22Rv1 (cell line): ENCODE measurements around the gene GRIK1.

Experiments used
- H3K27ac ChIP-seq: fragments of 450-650 bp; 2 replicates; pipeline ENCODE4 v1.5.1; 2017
- ZFX ChIP-seq: fragments of 450-650 bp; IDR thresholded peaks from 2 replicates; pipeline ENCODE4 v1.6.1; 2017; ENCODE audit warnings: antibody characterized with exemption, borderline replicate concordance
- TF ChIP-seq, protein P1 (sequence below): fragments of 450-650 bp; IDR thresholded peaks from 2 replicates; pipeline ENCODE4 v1.5.1; 2017; ENCODE audit warnings: mild to moderate bottlenecking

The GRIK1 gene

DNA sequence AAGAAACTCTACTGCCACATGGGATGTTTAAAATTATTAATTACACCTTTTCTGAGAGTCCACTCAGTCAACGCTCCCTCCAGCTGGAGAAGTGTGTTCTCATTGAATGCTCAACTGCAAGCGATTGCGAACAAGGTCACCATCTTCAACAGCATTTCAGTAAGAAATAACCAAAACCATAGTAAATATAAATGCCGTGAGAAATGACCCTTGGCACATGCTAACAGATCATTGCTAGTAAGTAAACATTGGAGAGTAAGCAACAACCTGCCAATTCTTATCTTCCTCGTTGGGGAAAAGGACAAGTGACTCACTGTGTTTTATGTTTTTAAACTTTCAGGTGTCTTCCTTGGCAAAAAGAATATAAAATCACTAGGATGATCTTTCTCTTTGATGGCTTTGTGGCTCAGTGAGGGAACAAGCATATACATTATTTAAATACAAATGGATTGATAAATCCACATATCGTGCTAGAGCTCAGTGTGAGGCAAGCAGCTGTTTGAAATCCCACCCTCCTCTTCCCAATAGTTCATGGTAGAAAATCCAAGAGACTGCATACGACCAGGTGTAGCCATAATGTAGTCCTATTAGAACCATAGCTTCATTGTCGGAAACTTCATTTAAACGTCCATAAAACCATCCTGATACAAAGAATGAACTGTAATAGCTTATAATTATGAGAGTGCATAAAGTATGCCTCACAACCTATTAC, 214.6 kb downstream of the GRIK1 start:
- H3K27ac ChIP-seq: no peak overlapping the region
- no peak for TF ChIP-seq ZFX
- TF ChIP-seq, protein P1, sequence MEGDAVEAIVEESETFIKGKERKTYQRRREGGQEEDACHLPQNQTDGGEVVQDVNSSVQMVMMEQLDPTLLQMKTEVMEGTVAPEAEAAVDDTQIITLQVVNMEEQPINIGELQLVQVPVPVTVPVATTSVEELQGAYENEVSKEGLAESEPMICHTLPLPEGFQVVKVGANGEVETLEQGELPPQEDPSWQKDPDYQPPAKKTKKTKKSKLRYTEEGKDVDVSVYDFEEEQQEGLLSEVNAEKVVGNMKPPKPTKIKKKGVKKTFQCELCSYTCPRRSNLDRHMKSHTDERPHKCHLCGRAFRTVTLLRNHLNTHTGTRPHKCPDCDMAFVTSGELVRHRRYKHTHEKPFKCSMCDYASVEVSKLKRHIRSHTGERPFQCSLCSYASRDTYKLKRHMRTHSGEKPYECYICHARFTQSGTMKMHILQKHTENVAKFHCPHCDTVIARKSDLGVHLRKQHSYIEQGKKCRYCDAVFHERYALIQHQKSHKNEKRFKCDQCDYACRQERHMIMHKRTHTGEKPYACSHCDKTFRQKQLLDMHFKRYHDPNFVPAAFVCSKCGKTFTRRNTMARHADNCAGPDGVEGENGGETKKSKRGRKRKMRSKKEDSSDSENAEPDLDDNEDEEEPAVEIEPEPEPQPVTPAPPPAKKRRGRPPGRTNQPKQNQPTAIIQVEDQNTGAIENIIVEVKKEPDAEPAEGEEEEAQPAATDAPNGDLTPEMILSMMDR: no peak

DNA sequence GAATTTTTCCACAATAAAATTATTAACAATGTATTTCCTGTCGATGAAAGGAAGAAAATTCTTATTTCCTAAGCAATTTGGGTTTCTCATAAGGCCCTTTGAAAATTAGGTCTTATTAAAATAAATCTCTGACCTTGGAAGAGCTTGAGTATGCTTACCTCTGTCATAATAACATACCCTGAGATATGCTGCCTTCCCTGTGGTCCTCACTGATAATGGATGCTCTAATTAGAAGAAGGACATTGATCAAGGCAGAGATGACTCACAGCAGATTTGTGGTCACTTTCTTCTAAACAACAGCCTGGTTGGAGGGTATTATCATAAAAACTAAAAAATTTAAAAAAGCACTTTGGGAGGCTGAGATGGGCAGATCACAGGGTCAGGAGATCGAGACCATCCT, 217.8 kb downstream of the GRIK1 start:
- no peak overlapping the region for H3K27ac ChIP-seq
- TF ChIP-seq ZFX: no peak
- TF ChIP-seq, protein P1: no peak

DNA sequence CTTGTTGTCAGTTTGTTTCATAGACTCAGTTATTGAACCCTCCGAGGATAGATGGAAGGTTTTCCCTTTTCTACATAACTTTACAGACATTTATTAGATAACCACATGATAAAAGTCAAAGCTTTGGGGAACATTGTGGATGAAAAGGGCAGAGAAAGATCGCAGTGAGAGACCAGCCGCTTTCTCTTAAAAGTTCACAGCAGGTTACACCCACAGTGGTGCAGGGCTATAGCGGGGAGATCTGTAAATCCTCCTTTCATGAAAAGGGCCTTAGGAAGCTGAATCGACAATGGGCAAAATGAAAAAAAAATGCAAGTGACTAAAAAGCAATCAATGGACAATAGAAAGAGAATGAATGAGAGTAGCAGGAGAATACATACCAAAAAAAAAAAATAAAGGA, 218.6 kb downstream of the GRIK1 start:
- TF ChIP-seq, protein P1: no peak
- no peak for TF ChIP-seq ZFX
- H3K27ac ChIP-seq: no peak overlapping the region

DNA sequence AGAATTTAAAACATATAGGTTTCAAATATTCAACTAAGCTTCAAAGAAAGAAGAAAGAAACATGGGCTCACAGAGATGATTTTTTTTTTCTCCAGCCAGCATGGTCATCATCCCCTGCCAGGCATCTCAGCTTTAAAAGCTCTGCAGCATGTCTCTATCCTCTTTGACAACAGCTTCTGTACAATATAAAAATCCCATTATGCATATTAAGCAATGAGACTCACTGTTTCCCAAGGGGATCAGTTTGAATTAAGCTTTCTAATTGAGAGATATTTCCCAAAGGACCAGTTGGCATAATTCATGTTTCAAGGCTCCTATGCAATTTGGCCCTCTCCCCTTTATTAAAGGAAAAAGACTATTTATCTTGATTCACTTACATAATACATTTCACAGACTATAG, 220.3 kb downstream of the GRIK1 start:
- TF ChIP-seq ZFX: no peak
- TF ChIP-seq, protein P1: no peak
- H3K27ac ChIP-seq: no peak overlapping the region

DNA sequence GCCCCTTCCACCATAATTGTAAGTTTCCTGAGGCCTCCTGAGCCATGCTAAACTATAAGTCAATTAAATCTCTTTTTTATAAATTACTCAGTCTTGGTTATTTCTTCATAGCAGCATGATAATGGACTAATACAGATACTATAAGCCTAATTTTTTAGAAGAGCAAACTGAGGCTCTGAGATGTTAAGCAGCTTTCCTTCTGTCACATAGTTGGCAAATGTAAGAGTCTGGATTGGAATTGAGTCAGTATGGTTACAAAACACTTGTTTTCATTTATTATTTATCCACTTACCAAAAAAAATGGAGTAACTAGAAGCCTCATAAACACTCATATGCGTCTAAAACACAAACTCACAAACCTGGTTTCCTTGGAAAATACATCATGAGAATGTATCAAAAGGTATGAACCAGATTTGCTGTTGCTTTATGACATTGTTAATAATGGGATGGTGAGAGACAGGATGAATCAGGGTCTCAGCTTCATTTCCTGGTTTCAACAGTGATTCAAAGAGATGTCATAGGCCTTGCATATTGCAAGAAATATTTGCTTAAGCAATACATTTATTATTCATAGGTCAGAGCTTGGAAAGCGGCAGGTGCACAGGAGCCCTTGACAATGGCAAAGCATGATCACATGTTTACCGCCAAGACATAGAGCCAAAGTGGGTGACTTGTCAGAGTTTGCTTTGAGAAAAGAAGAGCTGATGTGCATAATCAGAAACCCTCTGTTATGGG, 221.5 kb downstream of the GRIK1 start:
- TF ChIP-seq, protein P1: no peak
- no peak for TF ChIP-seq ZFX
- H3K27ac ChIP-seq: no peak overlapping the region

DNA sequence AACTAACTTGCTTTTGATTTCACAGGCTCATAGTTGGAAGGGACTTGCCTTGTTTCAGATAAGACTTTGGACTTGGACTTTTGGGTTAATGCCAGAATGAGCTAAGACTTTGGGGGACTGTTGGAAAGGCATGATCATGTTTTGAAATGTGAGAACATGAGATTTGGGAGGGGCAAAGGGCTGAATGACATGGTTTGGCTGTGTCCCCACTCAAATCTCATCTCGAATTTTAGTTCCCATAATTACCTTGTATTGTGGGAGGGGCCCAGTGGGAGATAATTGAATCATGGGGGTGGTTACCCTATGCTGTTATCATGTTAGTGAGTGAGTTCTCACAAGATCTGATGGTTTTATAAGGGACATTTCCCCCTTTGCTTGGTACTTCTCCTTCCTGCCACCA, 222.1 kb downstream of the GRIK1 start:
- no peak overlapping the region for H3K27ac ChIP-seq
- TF ChIP-seq, protein P1: no peak
- TF ChIP-seq ZFX: no peak

DNA sequence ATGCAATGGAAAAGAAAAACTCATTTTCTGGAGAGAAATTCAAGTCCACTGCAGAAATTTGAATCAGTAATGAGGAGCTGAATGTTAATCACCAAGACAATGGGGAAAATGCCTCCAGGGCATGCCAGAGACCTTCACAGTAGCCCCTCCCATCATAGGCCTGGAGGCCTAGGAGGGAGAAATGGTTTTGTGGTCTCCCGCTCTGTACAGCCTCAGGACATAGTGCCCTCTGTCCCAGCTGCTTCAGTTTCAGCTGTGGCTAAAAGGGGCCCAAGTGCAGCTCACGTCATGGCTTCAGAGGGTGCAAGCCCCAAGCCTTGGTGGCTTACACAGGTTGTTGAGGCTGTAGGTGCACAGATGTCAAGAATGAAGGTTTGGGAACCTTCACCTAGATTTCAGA, 223.0 kb downstream of the GRIK1 start:
- TF ChIP-seq, protein P1: no peak
- TF ChIP-seq ZFX: no peak
- H3K27ac ChIP-seq: no peak overlapping the region
